ENCODE data around the gene SH3BP2.

DNA sequence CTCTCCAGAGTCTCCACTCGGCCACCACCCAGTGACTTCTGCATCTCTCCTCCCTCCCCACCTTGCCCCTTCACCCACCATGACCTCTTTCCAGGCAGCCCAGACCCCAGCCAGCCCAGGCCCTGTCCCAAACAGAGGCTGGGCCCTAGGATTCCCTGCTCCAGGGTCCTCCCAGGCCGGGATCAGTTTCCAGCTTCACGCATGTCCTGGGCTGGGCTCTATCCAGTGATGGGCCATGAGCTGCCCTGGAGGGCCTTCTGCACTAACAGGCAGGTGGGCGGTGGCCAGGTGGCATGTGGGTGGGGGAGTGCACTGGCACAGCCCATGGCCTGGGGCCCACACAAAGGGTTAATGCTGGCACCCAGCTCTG is 30.4 kb downstream of the SH3BP2 start:
- TF ChIP-seq POLR2A (IDR thresholded peaks at IDR 0.05), result no peak
- no peak for TF ChIP-seq CTCF (IDR thresholded peaks at IDR 0.05)
